GM12892 (cell line): ENCODE data around the gene KDM1A.

Source experiments
- POLR2A ChIP-seq: IDR thresholded peaks from 2 replicates; pipeline ENCODE4 v1.6.1; 2011; ENCODE audit warnings: low read depth, low read length, control low read depth
- POLR2AphosphoS5 ChIP-seq: IDR thresholded peaks from 2 replicates; pipeline ENCODE4 v1.6.1; 2011; ENCODE audit warnings: low read depth, low read length, control low read depth
- TAF1 ChIP-seq: IDR thresholded peaks from 2 replicates; pipeline ENCODE4 v1.6.1; 2011; ENCODE audit warnings: low read depth, mild to moderate bottlenecking, control low read depth, low read length, borderline replicate concordance

DNA sequence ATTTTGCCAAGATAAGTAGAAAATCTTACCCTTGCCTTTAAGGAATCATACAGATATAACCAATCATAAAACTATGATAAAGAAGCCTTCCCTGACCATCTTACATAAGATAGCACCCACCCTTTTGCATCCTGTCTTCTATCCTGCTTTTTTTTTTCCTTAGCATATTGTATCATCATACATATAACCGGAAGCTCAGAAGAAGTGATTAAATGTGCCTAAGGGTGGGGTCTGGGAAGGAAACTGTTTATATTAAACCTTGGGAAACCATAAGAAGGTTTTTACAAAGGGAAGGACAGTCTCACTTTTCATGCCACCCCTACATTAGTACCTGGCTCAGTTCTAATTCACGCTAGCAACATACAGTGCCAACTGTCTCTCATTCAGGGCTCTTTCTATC lies 82.6 kb downstream of the KDM1A start:
- TF ChIP-seq POLR2AphosphoS5 (no peak), POLR2A (no peak), TAF1 (no peak)
